ENCODE results near the gene NTMT1.
A peak's percentile ranks its signal among the peaks of the same experiment; 100 is the strongest.

DNA sequence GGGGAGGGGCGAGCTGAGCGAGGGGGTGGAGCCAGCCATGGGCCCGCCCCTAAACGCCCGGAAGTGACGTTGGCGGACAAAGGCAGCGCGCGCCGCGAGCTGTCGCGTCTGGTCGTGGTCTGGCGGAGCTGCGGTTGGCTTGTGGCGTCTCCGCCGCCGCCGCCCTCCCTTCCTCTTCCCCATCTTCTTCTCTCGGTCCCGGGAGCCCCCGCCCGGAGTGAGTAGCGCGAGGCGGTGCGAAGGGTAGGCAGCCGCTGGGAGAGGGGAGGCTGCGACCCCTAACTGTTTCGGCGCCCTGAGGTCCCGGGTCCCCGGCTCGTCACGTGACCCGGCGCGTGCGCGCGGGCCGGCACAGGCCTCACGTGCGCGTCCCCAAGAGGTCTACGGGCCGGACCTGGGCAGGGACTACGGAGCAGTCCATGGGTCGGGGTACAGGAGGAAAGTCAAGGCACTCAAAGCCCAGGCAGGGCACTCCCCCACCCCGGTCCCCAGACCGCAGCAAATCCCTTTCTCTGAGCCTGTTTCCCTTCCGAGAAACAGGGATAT is at the start of gene NTMT1:
- TF ChIP-seq EP300 (IDR thresholded peaks at IDR 0.05) (peak; percentile 84 to 100), POLR2A (IDR thresholded peaks at IDR 0.05) (peak; percentile 95 to 100)
- TF ChIP-seq, protein P1, sequence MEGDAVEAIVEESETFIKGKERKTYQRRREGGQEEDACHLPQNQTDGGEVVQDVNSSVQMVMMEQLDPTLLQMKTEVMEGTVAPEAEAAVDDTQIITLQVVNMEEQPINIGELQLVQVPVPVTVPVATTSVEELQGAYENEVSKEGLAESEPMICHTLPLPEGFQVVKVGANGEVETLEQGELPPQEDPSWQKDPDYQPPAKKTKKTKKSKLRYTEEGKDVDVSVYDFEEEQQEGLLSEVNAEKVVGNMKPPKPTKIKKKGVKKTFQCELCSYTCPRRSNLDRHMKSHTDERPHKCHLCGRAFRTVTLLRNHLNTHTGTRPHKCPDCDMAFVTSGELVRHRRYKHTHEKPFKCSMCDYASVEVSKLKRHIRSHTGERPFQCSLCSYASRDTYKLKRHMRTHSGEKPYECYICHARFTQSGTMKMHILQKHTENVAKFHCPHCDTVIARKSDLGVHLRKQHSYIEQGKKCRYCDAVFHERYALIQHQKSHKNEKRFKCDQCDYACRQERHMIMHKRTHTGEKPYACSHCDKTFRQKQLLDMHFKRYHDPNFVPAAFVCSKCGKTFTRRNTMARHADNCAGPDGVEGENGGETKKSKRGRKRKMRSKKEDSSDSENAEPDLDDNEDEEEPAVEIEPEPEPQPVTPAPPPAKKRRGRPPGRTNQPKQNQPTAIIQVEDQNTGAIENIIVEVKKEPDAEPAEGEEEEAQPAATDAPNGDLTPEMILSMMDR (IDR thresholded peaks at IDR 0.05), result peak in 2 of 5 experiments; percentile 38 to 56
